A549 (cell line): ENCODE measurements around the gene MED12L.

Experiments used
- CHD2 ChIP-seq: fragments of 150-350 bp; IDR thresholded peaks from 2 replicates; pipeline ENCODE4 v1.6.1; 2014; ENCODE audit warnings: low read length; ENCODE audit not compliant: partially characterized antibody
- CHD4 ChIP-seq: fragments of 200-600 bp; sonication (generic); IDR thresholded peaks from 2 replicates; pipeline ENCODE4 v1.6.1; 2016; ENCODE audit warnings: antibody characterized with exemption, mild to moderate bottlenecking, borderline replicate concordance
- CTCF ChIP-seq: fragments of >200 bp; sonication (Bioruptor Twin); formaldehyde crosslinking; IDR thresholded peaks from 3 replicates; pipeline ENCODE4 v1.5.1; 2016
- FOXS1 ChIP-seq: fragments of 250-450 bp; sonication (Bioruptor Pico); IDR thresholded peaks from 2 replicates; pipeline ENCODE4 v1.5.0; 2020; ENCODE audit warnings: mild to moderate bottlenecking, moderate library complexity
- HDAC2 ChIP-seq: fragments of 200-600 bp; sonication (generic); IDR thresholded peaks from 2 replicates; pipeline ENCODE4 v1.6.1; 2016
- POLR2A ChIP-seq: IDR thresholded peaks from 2 replicates; pipeline ENCODE4 v1.6.1; 2012; ENCODE audit warnings: mild to moderate bottlenecking, low read length
- POLR2AphosphoS2 ChIP-seq: conservative IDR thresholded peaks from 2 replicates; pipeline ENCODE4 v1.6.1; 2012; ENCODE audit warnings: low read length, improper control_type of control experiment, inconsistent platforms
- RAD21 ChIP-seq, 2 experiments: fragments of >200 bp in 1 of 2; sonication (Bioruptor Twin) in 1 of 2; formaldehyde crosslinking in 1 of 2; IDR thresholded peaks in 1 of 2; conservative IDR thresholded peaks in 1 of 2; 2 replicates in 1 of 2; 3 replicates in 1 of 2; pipeline ENCODE4 v1.6.1; 2012 to 2018; ENCODE audit warnings: inconsistent platforms in 1 of 2
- TF ChIP-seq, protein P1 (sequence below): IDR thresholded peaks from 2 replicates; pipeline ENCODE4 v1.6.1; 2012

- no peak for TF ChIP-seq CTCF
- no peak for TF ChIP-seq POLR2AphosphoS2
- TF ChIP-seq CHD4, result no peak
- TF ChIP-seq HDAC2, result no peak
- TF ChIP-seq, protein P1, sequence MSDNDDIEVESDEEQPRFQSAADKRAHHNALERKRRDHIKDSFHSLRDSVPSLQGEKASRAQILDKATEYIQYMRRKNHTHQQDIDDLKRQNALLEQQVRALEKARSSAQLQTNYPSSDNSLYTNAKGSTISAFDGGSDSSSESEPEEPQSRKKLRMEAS, result no peak
- no peak for TF ChIP-seq POLR2A
- no peak for TF ChIP-seq RAD21 (conservative IDR thresholded peaks at IDR 0.05 in 1 of 2, IDR thresholded peaks at IDR 0.05 in 1 of 2)
- no peak for TF ChIP-seq FOXS1 (CRISPR knock-in tag)
- TF ChIP-seq CHD2, result no peak
Observed at GRCh38 chr3:151400341-151400740, 314.9 kb downstream of the MED12L start.
